Caco-2 (cell line): Measurements from ENCODE around the gene CAPN5. TPM values are rescaled to one million over a fixed set of nuclear protein-coding genes. Genes with fewer than 3 reads are reported as not detected.
A peak's percentile ranks its signal among the peaks of the same experiment; 100 is the strongest.

Source experiments
- BruUV-seq: library from RNA; stranded (reverse); fragments of 400-500 nt; replicated peaks from 2 replicates; lab custom pipeline; 2021; lab: Mats Ljungman, UMichigan
- CTCF ChIA-PET: fragments of 300-600 bp; sonication (Branson Sonifier 250); formaldehyde crosslinking; loops from one replicate; lab custom pipeline; 2022; ENCODE audit warnings: antibody characterized with exemption; lab: Charles Lee
- POLR2A ChIA-PET: fragments of 300-600 bp; sonication (Branson Sonifier 250); formaldehyde crosslinking; loops from one replicate; lab custom pipeline; 2022; ENCODE audit warnings: antibody characterized with exemption; lab: Charles Lee
- DNase-seq, 2 experiments: peaks; one replicate each; pipeline versions ENCODE4 v3.0.0 to v3.0.0-alpha.2; 2020 to 2022
- H3K27me3 ChIP-seq: replicated peaks from 2 replicates; pipeline ENCODE4 v1.6.0; 2011; ENCODE audit warnings: low read length; ENCODE audit not compliant: control insufficient read depth, insufficient read depth
- H3K36me3 ChIP-seq: 2 replicates; pipeline ENCODE4 v1.5.1; 2011; ENCODE audit warnings: low read length; ENCODE audit not compliant: control insufficient read depth, insufficient read depth
- H3K4me1 ChIP-seq: fragments of 250-450 bp; sonication (Bioruptor Pico); 2 replicates; pipeline ENCODE4 v1.5.1; 2020; ENCODE audit warnings: mild to moderate bottlenecking
- H3K4me3 ChIP-seq: 2 replicates; pipeline ENCODE4 v1.5.1; 2011; ENCODE audit warnings: low read depth, mild to moderate bottlenecking, control low read depth, low read length
- H3K9me3 ChIP-seq: fragments of 250-450 bp; sonication (Bioruptor Pico); 2 replicates; pipeline ENCODE4 v1.5.1; 2020; ENCODE audit warnings: mild to moderate bottlenecking, moderate library complexity
- H3K27ac Mint-ChIP-seq: one replicate; pipeline ENCODE4 v1.8.0; 2022; ENCODE audit warnings: mixed read lengths; ENCODE audit not compliant: unreplicated experiment
- H3K27me3 Mint-ChIP-seq: one replicate; pipeline ENCODE4 v1.8.0; 2022; ENCODE audit warnings: mixed read lengths; ENCODE audit not compliant: insufficient read depth, unreplicated experiment
- H3K36me3 Mint-ChIP-seq: one replicate; pipeline ENCODE4 v1.8.0; 2022; ENCODE audit warnings: mild to moderate bottlenecking, mixed read lengths; ENCODE audit not compliant: insufficient read depth, unreplicated experiment
- H3K4me1 Mint-ChIP-seq: one replicate; pipeline ENCODE4 v1.8.0; 2022; ENCODE audit warnings: low read depth, mixed read lengths; ENCODE audit not compliant: unreplicated experiment
- H3K4me3 Mint-ChIP-seq: one replicate; pipeline ENCODE4 v1.8.0; 2022; ENCODE audit warnings: mild to moderate bottlenecking, moderate library complexity, mixed read lengths; ENCODE audit not compliant: unreplicated experiment
- H3K9me3 Mint-ChIP-seq: one replicate; pipeline ENCODE4 v1.8.0; 2022; ENCODE audit warnings: mixed read lengths; ENCODE audit not compliant: unreplicated experiment
- intact Hi-C: fragments of 100-400 bp; cut with micrococcal nuclease; formaldehyde crosslinking; loops from one replicate; pipeline ENCODE4 v1.10.0; 2022; ENCODE audit not compliant: unreplicated experiment
- total RNA-seq: library from RNA; stranded (reverse); gene quantifications from 2 replicates; pipeline ENCODE4 v1.2.3, GENCODE V29; 2022
- TF ChIP-seq, protein P1 (sequence below), 2 experiments: fragments of 200-600 bp in 1 of 2; IDR thresholded peaks; 1 replicate in 1 of 2; 2 replicates in 1 of 2; pipeline versions ENCODE4 v1.5.1 to v1.8.0; 2011 to 2022; ENCODE audit warnings: antibody characterized with exemption in 1 of 2, control low read depth in 1 of 2, inconsistent platforms in 1 of 2, low read depth in 1 of 2, low read length in 1 of 2, mild to moderate bottlenecking in 1 of 2, moderate library complexity in 1 of 2; ENCODE audit not compliant: insufficient read depth in 1 of 2, severe bottlenecking in 1 of 2, unreplicated experiment in 1 of 2

Gene CAPN5
- total RNA-seq, 1 experiment from 2014 or later: 21.2 TPM

- H3K9me3 Mint-ChIP-seq: no peaks in the 10 kb centered on the region
- no TSS peak for BruUV-seq
Measured at GRCh38 chr11:77068457-77069335, 1.9 kb downstream of the CAPN5 start.

GRCh38 chr11:77069336-77069968 is 2.7 kb downstream of the CAPN5 start:
- Mint-ChIP-seq H3K27ac (no peak overlapping the region), H3K27me3 (no peaks in the 10 kb centered on the region), H3K9me3 (no peaks in the 10 kb centered on the region), H3K4me1 (peaks cover 28% of the 10 kb centered on the region), H3K36me3 (no peaks in the 10 kb centered on the region), H3K4me3 (no peak overlapping the region)
- H3K9me3 ChIP-seq: no peaks in the 10 kb centered on the region
- POLR2A ChIA-PET: no interaction called here
- BruUV-seq: no TSS peak
- TF ChIP-seq, protein P1, sequence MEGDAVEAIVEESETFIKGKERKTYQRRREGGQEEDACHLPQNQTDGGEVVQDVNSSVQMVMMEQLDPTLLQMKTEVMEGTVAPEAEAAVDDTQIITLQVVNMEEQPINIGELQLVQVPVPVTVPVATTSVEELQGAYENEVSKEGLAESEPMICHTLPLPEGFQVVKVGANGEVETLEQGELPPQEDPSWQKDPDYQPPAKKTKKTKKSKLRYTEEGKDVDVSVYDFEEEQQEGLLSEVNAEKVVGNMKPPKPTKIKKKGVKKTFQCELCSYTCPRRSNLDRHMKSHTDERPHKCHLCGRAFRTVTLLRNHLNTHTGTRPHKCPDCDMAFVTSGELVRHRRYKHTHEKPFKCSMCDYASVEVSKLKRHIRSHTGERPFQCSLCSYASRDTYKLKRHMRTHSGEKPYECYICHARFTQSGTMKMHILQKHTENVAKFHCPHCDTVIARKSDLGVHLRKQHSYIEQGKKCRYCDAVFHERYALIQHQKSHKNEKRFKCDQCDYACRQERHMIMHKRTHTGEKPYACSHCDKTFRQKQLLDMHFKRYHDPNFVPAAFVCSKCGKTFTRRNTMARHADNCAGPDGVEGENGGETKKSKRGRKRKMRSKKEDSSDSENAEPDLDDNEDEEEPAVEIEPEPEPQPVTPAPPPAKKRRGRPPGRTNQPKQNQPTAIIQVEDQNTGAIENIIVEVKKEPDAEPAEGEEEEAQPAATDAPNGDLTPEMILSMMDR (IDR thresholded peaks at IDR 0.05; ENCODE audit: insufficient read depth in 1 of 2, low read depth in 1 of 2, low read length in 1 of 2, severe bottlenecking in 1 of 2, unreplicated experiment in 1 of 2): no peak
- intact Hi-C loops: no loop called here
- no peaks in the 10 kb centered on the region for H3K36me3 ChIP-seq
- no peak overlapping the region for H3K4me3 ChIP-seq
- H3K4me1 ChIP-seq: peaks cover 16% of the 10 kb centered on the region
- DNase-seq: peak in 1 of 2 experiments; percentile 30
- no peaks in the 10 kb centered on the region for H3K27me3 ChIP-seq
- CTCF ChIA-PET: interaction anchor here (1.1 kb wide), 1 partner anchor 22 kb away, joined by 3 read pairs; no protein-coding TSS in a partner anchor

More at GRCh38 chr11:77068457-77069335, 1.9 kb downstream of the CAPN5 start:
- no peak overlapping the region for H3K4me3 Mint-ChIP-seq
- ChIA-PET CTCF (interaction anchor here (1.1 kb wide), 1 partner anchor 23 kb away, joined by 3 read pairs; no protein-coding TSS in a partner anchor), POLR2A (no interaction called here)
- Histone ChIP-seq H3K9me3 (no peaks in the 10 kb centered on the region), H3K36me3 (no peaks in the 10 kb centered on the region), H3K4me3 (no peak overlapping the region), H3K27me3 (no peaks in the 10 kb centered on the region), H3K4me1 (peaks cover 16% of the 10 kb centered on the region)
- peak in 1 of 2 experiments; percentile 34 for DNase-seq
- H3K27ac Mint-ChIP-seq: no peak overlapping the region
- TF ChIP-seq, protein P1 (IDR thresholded peaks at IDR 0.05; ENCODE audit: insufficient read depth in 1 of 2, low read depth in 1 of 2, low read length in 1 of 2, severe bottlenecking in 1 of 2, unreplicated experiment in 1 of 2): no peak
- intact Hi-C loops: no loop called here
- H3K36me3 Mint-ChIP-seq: no peaks in the 10 kb centered on the region
- H3K4me1 Mint-ChIP-seq: peaks cover 27% of the 10 kb centered on the region
- no peaks in the 10 kb centered on the region for H3K27me3 Mint-ChIP-seq

- DNase-seq: peak in 1 of 2 experiments; percentile 31
- intact Hi-C loops: no loop called here
- BruUV-seq: no TSS peak
- Histone ChIP-seq H3K36me3 (no peaks in the 10 kb centered on the region), H3K4me1 (peaks cover 18% of the 10 kb centered on the region), H3K9me3 (no peaks in the 10 kb centered on the region), H3K27me3 (no peaks in the 10 kb centered on the region), H3K4me3 (no peak overlapping the region)
- Mint-ChIP-seq H3K9me3 (no peaks in the 10 kb centered on the region), H3K36me3 (no peaks in the 10 kb centered on the region), H3K27me3 (no peaks in the 10 kb centered on the region), H3K4me3 (no peak overlapping the region), H3K4me1 (peaks cover 22% of the 10 kb centered on the region), H3K27ac (no peak overlapping the region)
- ChIA-PET CTCF (interaction anchor here (1.1 kb wide), 1 partner anchor 21 kb away, joined by 3 read pairs; no protein-coding TSS in a partner anchor), POLR2A (no interaction called here)
- TF ChIP-seq, protein P1 (IDR thresholded peaks at IDR 0.05; ENCODE audit: insufficient read depth in 1 of 2, low read depth in 1 of 2, low read length in 1 of 2, severe bottlenecking in 1 of 2, unreplicated experiment in 1 of 2): no peak
Measured at GRCh38 chr11:77069969-77070582, 3.3 kb downstream of the CAPN5 start.
